Keratinocyte (primary cell): ENCODE data around the gene GAS2. TPM values are rescaled to one million over a fixed set of nuclear protein-coding genes. Genes with fewer than 3 reads are reported as not detected.

ENCODE experiments used
- DNase-seq: peaks from one replicate; pipeline ENCODE4 v3.0.0-alpha.2; 2011; ENCODE audit warnings: low read depth, missing footprints, low spot score
- FAIRE-seq: peaks from 2 replicates; lab custom pipeline; 2011; peaks lifted over from hg19 to GRCh38; lab: Jason Lieb, UNC
- H2AFZ ChIP-seq: 2 replicates; pipeline ENCODE4 v1.6.0; 2012; ENCODE audit warnings: low read length, control low read depth, inconsistent platforms; ENCODE audit not compliant: control insufficient read depth
- H3K27ac ChIP-seq: 2 replicates; pipeline ENCODE4 v1.5.1; 2011; ENCODE audit warnings: low read length; ENCODE audit not compliant: control insufficient read depth, insufficient read depth
- H3K27me3 ChIP-seq: 3 replicates; pipeline ENCODE4 v1.6.0; 2011; ENCODE audit warnings: low read length; ENCODE audit not compliant: control insufficient read depth, insufficient read depth; ENCODE audit errors: extremely low read depth
- H3K36me3 ChIP-seq, 2 experiments: 2 replicates in 1 of 2; 3 replicates in 1 of 2; pipeline ENCODE4 v1.5.1; 2011; ENCODE audit warnings: low read length in 2 of 2, mild to moderate bottlenecking in 1 of 2; ENCODE audit not compliant: control insufficient read depth in 2 of 2, insufficient read depth in 2 of 2; ENCODE audit errors: extremely low read depth in 1 of 2
- H3K4me1 ChIP-seq: 3 replicates; pipeline ENCODE4 v1.5.1; 2011; ENCODE audit warnings: low read length; ENCODE audit not compliant: control insufficient read depth, insufficient read depth; ENCODE audit errors: extremely low read depth
- H3K4me2 ChIP-seq: 3 replicates; pipeline ENCODE4 v1.6.0; 2011; ENCODE audit warnings: low read depth, low read length; ENCODE audit not compliant: control insufficient read depth, insufficient read depth; ENCODE audit errors: extremely low read depth
- H3K4me3 ChIP-seq, 3 experiments: fragments of 200-600 bp in 1 of 3; sonication (generic) in 1 of 3; 2 replicates in 2 of 3; 3 replicates in 1 of 3; pipeline ENCODE4 v1.5.1; 2011 to 2016; ENCODE audit warnings: low read length in 3 of 3, mild to moderate bottlenecking in 3 of 3, control low read depth in 2 of 3, inconsistent platforms in 1 of 3, low read depth in 1 of 3, mixed read lengths in 1 of 3, mixed run types in 1 of 3, moderate library complexity in 1 of 3; ENCODE audit not compliant: control insufficient read depth in 2 of 3, insufficient read depth in 2 of 3; ENCODE audit errors: extremely low read depth in 1 of 3
- H3K79me2 ChIP-seq: 2 replicates; pipeline ENCODE4 v1.6.0; 2012; ENCODE audit warnings: low read length; ENCODE audit not compliant: control insufficient read depth, insufficient read depth
- H3K9ac ChIP-seq: 3 replicates; pipeline ENCODE4 v1.6.0; 2011; ENCODE audit warnings: low read length; ENCODE audit not compliant: control insufficient read depth, insufficient read depth; ENCODE audit errors: extremely low read depth
- H3K9me1 ChIP-seq: 3 replicates; pipeline ENCODE4 v1.6.0; 2011; ENCODE audit warnings: low read length; ENCODE audit not compliant: control insufficient read depth, insufficient read depth; ENCODE audit errors: extremely low read depth
- H3K9me3 ChIP-seq: 2 replicates; pipeline ENCODE4 v1.5.1; 2012; ENCODE audit warnings: low read depth, low read length; ENCODE audit not compliant: control insufficient read depth
- H4K20me1 ChIP-seq: 3 replicates; pipeline ENCODE4 v1.6.0; 2011; ENCODE audit warnings: low read length; ENCODE audit not compliant: control insufficient read depth, insufficient read depth; ENCODE audit errors: extremely low read depth
- EZH2 ChIP-seq: IDR thresholded peaks from one replicate; pipeline ENCODE4 v1.6.1; 2012; ENCODE audit warnings: inconsistent platforms, mild to moderate bottlenecking, low read length, moderate library complexity
- dilution Hi-C: fragments of 300-500 bp; cut with MboI; formaldehyde crosslinking; loops from one replicate; pipeline ENCODE4 v1.7.0; 2020; ENCODE audit warnings: low sequenced_read_pairs; ENCODE audit not compliant: extremely low pct_ligation_motif_present
- polyA plus RNA-seq, 5 experiments: library from polyadenylated mRNA; depleted of rRNA in 3 of 5; stranded (reverse) in 3 of 5; stranded (forward) in 1 of 5; unstranded in 1 of 5; fragments of >200 nt; gene quantifications; 1 replicate in 1 of 5; 2 replicates in 3 of 5; 3 replicates in 1 of 5; pipeline versions ENCODE4 v1.2.1 to v1.2.3, GENCODE V29; 2011 to 2012; ENCODE audit warnings: missing spikeins in 2 of 5, low read depth in 1 of 5, low replicate concordance in 1 of 5
- TF ChIP-seq, protein P1 (sequence below), 3 experiments: IDR thresholded peaks in 1 of 3; conservative IDR thresholded peaks in 1 of 3; optimal IDR thresholded peaks in 1 of 3; 2 replicates in 2 of 3; 3 replicates in 1 of 3; pipeline versions ENCODE3 to v1.5.1; 2011; ENCODE audit warnings: low read length in 3 of 3, mild to moderate bottlenecking in 3 of 3, moderate library complexity in 2 of 3, control low read depth in 1 of 3, inconsistent platforms in 1 of 3; ENCODE audit not compliant: insufficient read depth in 2 of 3; ENCODE audit errors: extremely low read depth in 1 of 3

GAS2 gene
- polyA plus RNA-seq, 1 donor (not counting 4 experiments of a cell fraction or from before 2014, with no cell fraction given), result 0.62 TPM

DNA sequence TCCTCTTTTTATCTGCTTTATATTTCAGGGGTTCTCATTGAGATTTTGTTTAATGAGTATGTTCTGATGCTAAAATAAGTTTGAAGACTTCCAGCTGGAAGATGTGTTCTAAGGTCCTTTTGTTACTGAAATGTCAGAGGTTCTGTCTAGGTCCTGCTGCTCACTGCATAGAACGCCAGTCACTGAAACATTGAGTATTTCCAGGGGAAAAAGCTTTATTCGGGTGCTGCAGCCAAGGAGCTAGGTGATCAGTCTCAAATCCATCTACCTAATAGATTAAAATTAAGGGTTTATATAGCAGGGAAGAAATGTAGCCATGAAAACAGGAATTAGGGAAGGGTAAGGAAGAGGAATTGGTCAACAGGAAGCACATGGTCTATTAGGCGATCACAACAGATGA lies 143.5 kb downstream of the GAS2 start:
- Histone ChIP-seq H3K9me1 (no peaks in the 10 kb centered on the region), H3K4me3 (no peak overlapping the region), H3K27ac (no peak overlapping the region), H3K4me1 (no peaks in the 10 kb centered on the region), H3K36me3 (no peaks in the 10 kb centered on the region), H3K9ac (no peak overlapping the region), H4K20me1 (no peaks in the 10 kb centered on the region), H3K27me3 (no peaks in the 10 kb centered on the region), H3K4me2 (no peak overlapping the region), H3K79me2 (no peaks in the 10 kb centered on the region), H2AFZ (no peak overlapping the region), H3K9me3 (no peaks in the 10 kb centered on the region)
- FAIRE-seq (no peak), DNase-seq (no peak)
- dilution Hi-C loops, result no loop called here
- no peak for TF ChIP-seq EZH2
- TF ChIP-seq, protein P1, sequence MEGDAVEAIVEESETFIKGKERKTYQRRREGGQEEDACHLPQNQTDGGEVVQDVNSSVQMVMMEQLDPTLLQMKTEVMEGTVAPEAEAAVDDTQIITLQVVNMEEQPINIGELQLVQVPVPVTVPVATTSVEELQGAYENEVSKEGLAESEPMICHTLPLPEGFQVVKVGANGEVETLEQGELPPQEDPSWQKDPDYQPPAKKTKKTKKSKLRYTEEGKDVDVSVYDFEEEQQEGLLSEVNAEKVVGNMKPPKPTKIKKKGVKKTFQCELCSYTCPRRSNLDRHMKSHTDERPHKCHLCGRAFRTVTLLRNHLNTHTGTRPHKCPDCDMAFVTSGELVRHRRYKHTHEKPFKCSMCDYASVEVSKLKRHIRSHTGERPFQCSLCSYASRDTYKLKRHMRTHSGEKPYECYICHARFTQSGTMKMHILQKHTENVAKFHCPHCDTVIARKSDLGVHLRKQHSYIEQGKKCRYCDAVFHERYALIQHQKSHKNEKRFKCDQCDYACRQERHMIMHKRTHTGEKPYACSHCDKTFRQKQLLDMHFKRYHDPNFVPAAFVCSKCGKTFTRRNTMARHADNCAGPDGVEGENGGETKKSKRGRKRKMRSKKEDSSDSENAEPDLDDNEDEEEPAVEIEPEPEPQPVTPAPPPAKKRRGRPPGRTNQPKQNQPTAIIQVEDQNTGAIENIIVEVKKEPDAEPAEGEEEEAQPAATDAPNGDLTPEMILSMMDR (optimal IDR thresholded peaks at IDR 0.05 in 1 of 3, IDR thresholded peaks at IDR 0.05 in 1 of 3, conservative IDR thresholded peaks at IDR 0.05 in 1 of 3; ENCODE audit: extremely low read depth in 1 of 3, insufficient read depth in 2 of 3, low read length in 3 of 3), result no peak

DNA sequence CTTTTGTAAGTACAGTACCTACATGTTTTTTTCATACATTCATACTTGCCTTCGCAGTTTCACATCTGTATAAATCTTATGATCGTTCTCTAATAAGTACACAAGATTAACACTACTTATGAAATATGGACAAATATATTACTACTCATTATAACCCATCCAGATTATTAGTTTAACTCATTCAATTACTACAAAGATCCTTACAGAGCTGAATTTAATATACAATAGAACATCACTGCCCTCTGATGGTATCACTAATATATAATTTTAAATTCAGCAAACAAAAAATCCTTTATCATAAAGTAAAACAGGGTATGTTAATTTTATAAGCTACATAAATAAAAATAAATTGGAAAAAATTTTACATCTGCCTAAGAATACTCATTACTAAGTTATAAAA lies 155.8 kb downstream of the GAS2 start:
- no peak for FAIRE-seq
- H3K4me1 ChIP-seq, result no peaks in the 10 kb centered on the region
- H3K27ac ChIP-seq, result no peak overlapping the region
- H3K9ac ChIP-seq, result no peak overlapping the region
- H3K9me1 ChIP-seq, result no peaks in the 10 kb centered on the region
- no peaks in the 10 kb centered on the region for H3K27me3 ChIP-seq
- DNase-seq, result no peak
- dilution Hi-C loops, result no loop called here
- H3K4me3 ChIP-seq, result no peak overlapping the region
- no peaks in the 10 kb centered on the region for H3K9me3 ChIP-seq
- H2AFZ ChIP-seq, result no peak overlapping the region
- no peak overlapping the region for H3K4me2 ChIP-seq
- no peaks in the 10 kb centered on the region for H3K36me3 ChIP-seq
- no peaks in the 10 kb centered on the region for H4K20me1 ChIP-seq
- H3K79me2 ChIP-seq, result no peaks in the 10 kb centered on the region
- TF ChIP-seq EZH2, result no peak
- TF ChIP-seq, protein P1 (optimal IDR thresholded peaks at IDR 0.05 in 1 of 3, IDR thresholded peaks at IDR 0.05 in 1 of 3, conservative IDR thresholded peaks at IDR 0.05 in 1 of 3; ENCODE audit: extremely low read depth in 1 of 3, insufficient read depth in 2 of 3, low read length in 3 of 3), result no peak
